Keratinocyte (primary cell): ENCODE data around the gene MMP24.

Experiments
- EZH2 ChIP-seq: IDR thresholded peaks from one replicate; pipeline ENCODE4 v1.6.1; 2012; ENCODE audit warnings: inconsistent platforms, mild to moderate bottlenecking, low read length, moderate library complexity
- TF ChIP-seq, protein P1 (sequence below), 3 experiments: IDR thresholded peaks in 1 of 3; conservative IDR thresholded peaks in 1 of 3; optimal IDR thresholded peaks in 1 of 3; 2 replicates in 2 of 3; 3 replicates in 1 of 3; pipeline versions ENCODE3 to v1.5.1; 2011; ENCODE audit warnings: low read length in 3 of 3, mild to moderate bottlenecking in 3 of 3, moderate library complexity in 2 of 3, control low read depth in 1 of 3, inconsistent platforms in 1 of 3; ENCODE audit not compliant: insufficient read depth in 2 of 3; ENCODE audit errors: extremely low read depth in 1 of 3

DNA sequence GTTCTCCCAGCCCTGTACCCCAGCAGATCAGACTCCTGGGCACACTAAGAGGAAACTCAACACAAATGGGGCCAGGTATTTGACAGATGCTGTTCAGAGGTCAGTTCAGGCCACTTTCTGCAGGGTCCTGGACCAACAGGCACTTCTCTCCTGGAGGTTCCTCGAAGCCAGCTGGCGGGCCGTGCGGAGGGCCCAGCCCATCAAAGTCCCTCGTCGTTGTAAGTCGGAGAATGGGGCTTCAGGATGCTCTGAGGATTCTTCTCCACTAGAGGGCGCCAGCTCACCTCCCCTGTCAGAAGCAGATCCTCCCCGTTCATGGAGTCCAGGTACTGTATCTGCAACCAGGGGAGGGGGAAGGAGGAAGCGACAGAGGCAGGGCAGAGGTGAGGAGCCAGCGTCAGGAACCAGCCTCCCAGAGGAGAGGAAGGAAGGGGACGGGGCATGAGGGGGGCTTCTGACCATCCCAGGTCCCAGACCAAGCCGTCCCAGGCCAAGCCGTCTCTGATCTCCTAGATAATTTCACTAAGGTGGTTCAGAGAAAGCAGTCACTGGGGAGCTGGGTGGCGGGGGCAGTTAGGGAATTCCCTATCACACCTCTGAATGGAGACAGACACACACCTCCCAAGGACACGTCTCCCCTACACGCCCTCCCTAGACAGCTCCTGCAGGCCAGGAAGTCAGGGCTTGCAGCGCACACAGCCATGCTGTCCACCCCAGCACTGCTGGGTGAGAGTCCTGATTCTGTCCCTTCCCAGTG lies 77.4 kb downstream of the MMP24 start:
- TF ChIP-seq, protein P1, sequence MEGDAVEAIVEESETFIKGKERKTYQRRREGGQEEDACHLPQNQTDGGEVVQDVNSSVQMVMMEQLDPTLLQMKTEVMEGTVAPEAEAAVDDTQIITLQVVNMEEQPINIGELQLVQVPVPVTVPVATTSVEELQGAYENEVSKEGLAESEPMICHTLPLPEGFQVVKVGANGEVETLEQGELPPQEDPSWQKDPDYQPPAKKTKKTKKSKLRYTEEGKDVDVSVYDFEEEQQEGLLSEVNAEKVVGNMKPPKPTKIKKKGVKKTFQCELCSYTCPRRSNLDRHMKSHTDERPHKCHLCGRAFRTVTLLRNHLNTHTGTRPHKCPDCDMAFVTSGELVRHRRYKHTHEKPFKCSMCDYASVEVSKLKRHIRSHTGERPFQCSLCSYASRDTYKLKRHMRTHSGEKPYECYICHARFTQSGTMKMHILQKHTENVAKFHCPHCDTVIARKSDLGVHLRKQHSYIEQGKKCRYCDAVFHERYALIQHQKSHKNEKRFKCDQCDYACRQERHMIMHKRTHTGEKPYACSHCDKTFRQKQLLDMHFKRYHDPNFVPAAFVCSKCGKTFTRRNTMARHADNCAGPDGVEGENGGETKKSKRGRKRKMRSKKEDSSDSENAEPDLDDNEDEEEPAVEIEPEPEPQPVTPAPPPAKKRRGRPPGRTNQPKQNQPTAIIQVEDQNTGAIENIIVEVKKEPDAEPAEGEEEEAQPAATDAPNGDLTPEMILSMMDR (optimal IDR thresholded peaks at IDR 0.05 in 1 of 3, IDR thresholded peaks at IDR 0.05 in 1 of 3, conservative IDR thresholded peaks at IDR 0.05 in 1 of 3; ENCODE audit: extremely low read depth in 1 of 3, insufficient read depth in 2 of 3, low read length in 3 of 3), result peak; percentile 92 to 96 (median 96)
- TF ChIP-seq EZH2, result no peak
